Neural progenitor cell (in vitro differentiated cells): ENCODE data around the gene FRY.

Source experiments
- EZH2 ChIP-seq: fragments of 200-600 bp; sonication (generic); IDR thresholded peaks from 2 replicates; pipeline ENCODE4 v1.6.1; 2017; ENCODE audit warnings: antibody characterized with exemption, mild to moderate bottlenecking, moderate library complexity
- TF ChIP-seq, protein P1 (sequence below): fragments of 200-600 bp; sonication (generic); IDR thresholded peaks from 2 replicates; pipeline ENCODE4 v1.5.1; 2017; ENCODE audit warnings: antibody characterized with exemption, mild to moderate bottlenecking

DNA sequence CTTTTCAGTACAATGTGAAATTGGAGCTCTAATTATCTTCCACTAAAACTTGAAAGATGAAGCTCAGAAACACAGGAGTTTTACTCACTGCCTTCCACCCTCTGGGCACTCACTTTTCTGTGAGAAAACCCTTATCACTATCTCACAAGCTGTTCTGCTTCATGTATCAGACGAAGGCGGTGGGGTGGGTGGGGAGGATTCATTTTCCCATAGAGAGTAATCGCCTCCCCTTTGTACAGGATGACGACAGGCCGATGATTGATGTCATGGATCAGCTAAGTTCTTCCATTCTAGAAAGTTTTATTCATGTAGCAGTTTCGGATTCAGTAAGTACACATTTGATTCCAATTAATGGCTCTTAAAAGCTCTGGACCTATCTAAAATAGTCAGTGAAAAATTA lies 143.7 kb downstream of the FRY start:
- TF ChIP-seq, protein P1, sequence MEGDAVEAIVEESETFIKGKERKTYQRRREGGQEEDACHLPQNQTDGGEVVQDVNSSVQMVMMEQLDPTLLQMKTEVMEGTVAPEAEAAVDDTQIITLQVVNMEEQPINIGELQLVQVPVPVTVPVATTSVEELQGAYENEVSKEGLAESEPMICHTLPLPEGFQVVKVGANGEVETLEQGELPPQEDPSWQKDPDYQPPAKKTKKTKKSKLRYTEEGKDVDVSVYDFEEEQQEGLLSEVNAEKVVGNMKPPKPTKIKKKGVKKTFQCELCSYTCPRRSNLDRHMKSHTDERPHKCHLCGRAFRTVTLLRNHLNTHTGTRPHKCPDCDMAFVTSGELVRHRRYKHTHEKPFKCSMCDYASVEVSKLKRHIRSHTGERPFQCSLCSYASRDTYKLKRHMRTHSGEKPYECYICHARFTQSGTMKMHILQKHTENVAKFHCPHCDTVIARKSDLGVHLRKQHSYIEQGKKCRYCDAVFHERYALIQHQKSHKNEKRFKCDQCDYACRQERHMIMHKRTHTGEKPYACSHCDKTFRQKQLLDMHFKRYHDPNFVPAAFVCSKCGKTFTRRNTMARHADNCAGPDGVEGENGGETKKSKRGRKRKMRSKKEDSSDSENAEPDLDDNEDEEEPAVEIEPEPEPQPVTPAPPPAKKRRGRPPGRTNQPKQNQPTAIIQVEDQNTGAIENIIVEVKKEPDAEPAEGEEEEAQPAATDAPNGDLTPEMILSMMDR, result no peak
- TF ChIP-seq EZH2, result no peak
